Adipose tissue (tissue), 3 donors: Measurements from ENCODE around the gene ZSCAN31. TPM values are rescaled to one million over a fixed set of nuclear protein-coding genes. Genes with fewer than 3 reads are reported as not detected.

Source experiments
- H3K27ac ChIP-seq: one replicate; pipeline ENCODE4 v1.5.1; 2013; ENCODE audit warnings: low read depth, low read length
- WGBS, 3 donors: extraction: QIAGEN DNeasy Blood & Tissue Kit; methylation state at CpG; one replicate each; pipeline ENCODE4 v1.1.7; 2013; 5-methylcytosine and 5-hydroxymethylcytosine counted together
- polyA plus RNA-seq, 3 donors: library from polyadenylated mRNA; stranded (reverse); fragments of 200-250 nt; gene quantifications; one replicate each; pipeline ENCODE4 v1.2.3, GENCODE V29; 2013
- donor health status: healthy with polysubstance abuse.
- donor health status: Bipolar disorder and iron deficiency.
- donor health status: healthy.

ZSCAN31 gene
- polyA plus RNA-seq, 3 donors = 3.0 to 9.1 (median 3.8) TPM

- H3K27ac ChIP-seq = no peak overlapping the region
- WGBS, 3 donors = 70 to 73% (median 71%) methylated on average over 3 of the region's 3 CpGs
These were observed 58.2 kb downstream of the ZSCAN31 start for GRCh38 chr6:28277746-28278145.

GRCh38 chr6:28274888-28275287, 61.1 kb downstream of the ZSCAN31 start:
- no peak overlapping the region for H3K27ac ChIP-seq

Other genes with a start within 250 kb of the ZSCAN31 start
- 1 to 10 TPM; 2.6 to 3.7 (median 2.7) TPM for gene ZSCAN16, start 211.5 kb downstream of the ZSCAN31 start, polyA plus RNA-seq
- gene ZKSCAN8, start 194.3 kb downstream of the ZSCAN31 start, polyA plus RNA-seq = 1 to 10 TPM; 3.5 to 6.1 (median 3.7) TPM
- 1 to 10 TPM; 4.7 to 5.4 (median 4.7) TPM for gene ZSCAN9, start 110.9 kb downstream of the ZSCAN31 start, polyA plus RNA-seq
- gene ZKSCAN4, start 83.9 kb downstream of the ZSCAN31 start, polyA plus RNA-seq = 1 to 10 TPM; 1.0 to 1.7 (median 1.6) TPM
- 1 to 10 TPM; 1.2 to 3.0 (median 2.4) TPM for gene NKAPL, start 76.9 kb downstream of the ZSCAN31 start, polyA plus RNA-seq
- 1 to 10 TPM; 4.5 to 7.2 (median 4.9) TPM for gene ZSCAN26, start 69.0 kb downstream of the ZSCAN31 start, polyA plus RNA-seq
- gene PGBD1, start 54.6 kb downstream of the ZSCAN31 start, polyA plus RNA-seq = 1 to 10 TPM in 2 of 3 donors, under 1 TPM in 1; 0.98 to 2.8 (median 2.0) TPM
- gene ZKSCAN3, start 13.8 kb upstream of the ZSCAN31 start, polyA plus RNA-seq = 1 to 10 TPM in 1 of 3 donors, under 1 TPM in 2; 0.85 to 2.0 (median 0.88) TPM
- 1 to 10 TPM; 1.0 to 1.7 (median 1.3) TPM for gene ZSCAN12, start 63.6 kb upstream of the ZSCAN31 start, polyA plus RNA-seq
- under 1 TPM in 2 of 3 donors, not detected in 1; 0.18 to 0.75 TPM for gene ZSCAN23, start 107.3 kb upstream of the ZSCAN31 start, polyA plus RNA-seq
- not detected for gene GPX6, start 179.6 kb upstream of the ZSCAN31 start, polyA plus RNA-seq
- not detected for gene GPX5, start 189.7 kb upstream of the ZSCAN31 start, polyA plus RNA-seq